K562 (cell line): ENCODE results near the gene RGS6. TPM values are rescaled to one million over a fixed set of nuclear protein-coding genes. Genes with fewer than 3 reads are reported as not detected.

Experiments used
- ATAC-seq: fragments of 200-7000 bp; cut with Tn5 transposase; 3 replicates; pipeline ENCODE4 v1.9.1; 2020; ENCODE audit warnings: moderate library complexity
- BruUV-seq: library from RNA; stranded (reverse); fragments of 400-500 nt; replicated peaks from 2 replicates; lab custom pipeline; 2021; lab: Mats Ljungman, UMichigan
- CTCF ChIA-PET: fragments of 300-600 bp; formaldehyde crosslinking; extraction: SDS; loops from one replicate; lab custom pipeline; 2021; ENCODE audit warnings: low intra/inter-chr PET ratio; lab: Yijun Ruan, JAX
- POLR2A ChIA-PET: fragments of 300-600, 350-650 bp; sonication (Branson Sonifier 250); formaldehyde crosslinking; extraction: SDS; loops from one replicate; lab custom pipeline; 2021; ENCODE audit warnings: antibody characterized with exemption, inconsistent platforms; lab: Yijun Ruan, JAX
- DNase-seq, 4 experiments: peaks; one replicate each; pipeline versions ENCODE4 v3.0.0 to v3.0.0-alpha.2; 2011 to 2018; ENCODE audit warnings: low spot score in 3 of 4, mixed read lengths in 3 of 4; ENCODE audit errors: extremely low read depth in 1 of 4
- FAIRE-seq: peaks from 2 replicates; lab custom pipeline; 2011; peaks lifted over from hg19 to GRCh38; lab: Jason Lieb, UNC
- H2AFZ ChIP-seq: 2 replicates; pipeline ENCODE4 v1.6.0; 2011; ENCODE audit warnings: low read depth, low read length, control low read depth, inconsistent platforms
- H3K27ac ChIP-seq: fragments of 200-600 bp; 3 replicates; pipeline ENCODE4 v1.8.0; 2011; ENCODE audit warnings: low read depth, mild to moderate bottlenecking, control low read depth, inconsistent platforms, low read length, moderate library complexity, mixed read lengths; ENCODE audit errors: extremely low read depth
- H3K27me3 ChIP-seq, 2 experiments: fragments of 300-600 bp in 1 of 2; 2 replicates in 1 of 2; 3 replicates in 1 of 2; pipeline versions ENCODE4 v1.6.0 to v1.8.0; 2011; ENCODE audit warnings: inconsistent platforms in 2 of 2, low read length in 2 of 2, mild to moderate bottlenecking in 1 of 2, mixed read lengths in 1 of 2, moderate library complexity in 1 of 2; ENCODE audit not compliant: control insufficient read depth in 2 of 2, insufficient read depth in 2 of 2
- H3K36me3 ChIP-seq: fragments of 300-600 bp; 3 replicates; pipeline ENCODE4 v1.8.0; 2011; ENCODE audit warnings: mild to moderate bottlenecking, low read length, inconsistent platforms; ENCODE audit not compliant: control insufficient read depth, insufficient read depth
- H3K4me1 ChIP-seq, 2 experiments: fragments of 200-600 bp in 1 of 2; replicated peaks in 1 of 2; 2 replicates in 1 of 2; 3 replicates in 1 of 2; pipeline versions ENCODE4 v1.5.1 to v1.8.0; 2011; ENCODE audit warnings: inconsistent platforms in 2 of 2, low read length in 2 of 2, mild to moderate bottlenecking in 1 of 2, mixed read lengths in 1 of 2, moderate library complexity in 1 of 2; ENCODE audit not compliant: control insufficient read depth in 2 of 2, insufficient read depth in 2 of 2
- H3K4me2 ChIP-seq: 2 replicates; pipeline ENCODE4 v1.6.1; 2011; ENCODE audit warnings: low read length, control low read depth, inconsistent platforms, mixed read lengths; ENCODE audit not compliant: insufficient read depth
- H3K4me3 ChIP-seq: fragments of 200-600 bp; sonication (generic), shearing (Covaris generic); 2 replicates; pipeline ENCODE4 v1.5.1; 2016; ENCODE audit warnings: control low read depth, inconsistent platforms
- H3K79me2 ChIP-seq: fragments of 200-600 bp; 3 replicates; pipeline ENCODE4 v1.8.0; 2011; ENCODE audit warnings: low read length, inconsistent platforms; ENCODE audit not compliant: control insufficient read depth, insufficient read depth
- H3K9ac ChIP-seq, 2 experiments: 2 replicates each; pipeline versions ENCODE4 v1.6.0 to v1.6.1; 2011; ENCODE audit warnings: low read depth in 2 of 2, low read length in 2 of 2, control low read depth in 1 of 2, inconsistent platforms in 1 of 2, mild to moderate bottlenecking in 1 of 2, mixed read lengths in 1 of 2; ENCODE audit not compliant: insufficient read depth in 1 of 2
- H3K9me1 ChIP-seq: one replicate; pipeline ENCODE4 v1.6.0; 2011; ENCODE audit warnings: inconsistent platforms, mild to moderate bottlenecking, low read length, moderate library complexity; ENCODE audit not compliant: control insufficient read depth, insufficient read depth
- H3K9me3 ChIP-seq: replicated peaks from 2 replicates; pipeline ENCODE4 v1.5.1; 2011; ENCODE audit warnings: low read depth, low read length, inconsistent platforms; ENCODE audit not compliant: control insufficient read depth, insufficient read depth
- H4K20me1 ChIP-seq: replicated peaks from 2 replicates; pipeline ENCODE4 v1.6.1; 2011; ENCODE audit warnings: low read length, inconsistent platforms, mixed read lengths; ENCODE audit not compliant: control insufficient read depth, insufficient read depth
- CCAR2 ChIP-seq: fragments of 200-400 bp; formaldehyde crosslinking; IDR thresholded peaks from 2 replicates; pipeline ENCODE4 v1.6.1; 2017; ENCODE audit warnings: mild to moderate bottlenecking, low read depth, low read length
- MTA2 ChIP-seq: fragments of 450-650 bp; IDR thresholded peaks from 2 replicates; pipeline ENCODE4 v1.6.1; 2016; ENCODE audit warnings: low read depth
- NFATC3 ChIP-seq: fragments of 450-650 bp; IDR thresholded peaks from 2 replicates; pipeline ENCODE4 v1.6.1; 2017; ENCODE audit warnings: mild to moderate bottlenecking
- SIX5 ChIP-seq, 2 experiments: IDR thresholded peaks; 2 replicates each; pipeline ENCODE4 v1.6.1; 2011; ENCODE audit warnings: low read length in 2 of 2, borderline replicate concordance in 1 of 2, low read depth in 1 of 2, mild to moderate bottlenecking in 1 of 2, moderate library complexity in 1 of 2; ENCODE audit not compliant: insufficient read depth in 1 of 2
- TFAP4 ChIP-seq: sonication (generic); formaldehyde crosslinking; IDR thresholded peaks from 2 replicates; pipeline ENCODE4 v1.8.0; 2022; ENCODE audit warnings: missing genetic modification reagents, mild to moderate bottlenecking, moderate library complexity, borderline replicate concordance
- TSC22D4 ChIP-seq: fragments of 450-650 bp; IDR thresholded peaks from 2 replicates; pipeline ENCODE4 v1.6.1; 2016; ENCODE audit warnings: missing genetic modification characterization, missing biosample characterization, control low read depth
- ZNF217 ChIP-seq: sonication (generic); formaldehyde crosslinking; IDR thresholded peaks from 2 replicates; pipeline ENCODE4 v1.8.0; 2022; ENCODE audit warnings: mild to moderate bottlenecking, missing genetic modification reagents
- ZNF23 ChIP-seq: fragments of 250-450 bp; sonication (Bioruptor Pico); IDR thresholded peaks from 2 replicates; pipeline ENCODE4 v1.4.0; 2020; ENCODE audit warnings: mild to moderate bottlenecking
- whole genome bisulfite sequencing: fragments of 100-300 bp; shearing (Covaris generic); methylation state at CpG from one replicate; pipeline ENCODE4 v1.1.6; 2016; ENCODE audit warnings: low coverage, mixed read lengths; ENCODE audit not compliant: insufficient coverage; ENCODE audit errors: missing lambda C conversion rate; 5-methylcytosine and 5-hydroxymethylcytosine counted together
- in situ Hi-C: fragments of 300-500 bp; cut with MboI; formaldehyde crosslinking; loops from 4 replicates; pipeline ENCODE4 v1.15.0; 2018; ENCODE audit warnings: inconsistent platforms, mixed read lengths
- intact Hi-C: fragments of 100-400 bp; cut with micrococcal nuclease; formaldehyde crosslinking; loops from 2 replicates; pipeline ENCODE4 v1.14.2; 2022
- polyA plus RNA-seq, 8 experiments: library from polyadenylated mRNA; depleted of rRNA in 4 of 8; stranded (reverse) in 5 of 8; unstranded in 3 of 8; fragments of >200 nt; fragmentation: Nextera tagmentation in 2 of 8; fragmentation: Illumina TruSeq in 1 of 8; extraction: Ambion mirVana in 2 of 8; extraction: Trizol in 1 of 8; gene quantifications; 2 replicates each; pipeline versions ENCODE4 v1.2.1 to v1.2.3, GENCODE V29; 2011 to 2014; ENCODE audit warnings: inconsistent platforms in 1 of 8, missing spikeins in 1 of 8
- total RNA-seq, 7 experiments: library from RNA; depleted of rRNA in 6 of 7; stranded (reverse); fragments of >200 nt in 6 of 7; fragmentation: Illumina TruSeq in 2 of 7; extraction: Trizol in 2 of 7; gene quantifications; 2 replicates each; pipeline versions ENCODE4 v1.2.1 to v1.2.3, GENCODE V29; 2011 to 2021; ENCODE audit warnings: low replicate concordance in 1 of 7

Gene RGS6
- total and polyA plus RNA-seq, 9 of the 15 experiments (the other 6 are each of a cell fraction or from before 2014, with no cell fraction given): not detected

- intact Hi-C loops: no loop called here
- ChIA-PET POLR2A (no interaction called here), CTCF (no interaction called here)
- H3K9me3 ChIP-seq: no peaks in the 10 kb centered on the region
- no peaks in the 10 kb centered on the region for H3K4me1 ChIP-seq
- no peak overlapping the region for H3K27ac ChIP-seq
- no peak overlapping the region for H2AFZ ChIP-seq
- no peak overlapping the region for H3K9ac ChIP-seq
- H4K20me1 ChIP-seq: no peaks in the 10 kb centered on the region
- H3K79me2 ChIP-seq: no peaks in the 10 kb centered on the region
- TF ChIP-seq ZNF23 (CRISPR knock-in tag) (no peak), CCAR2 (no peak), NFATC3 (no peak), TFAP4 (no peak), MTA2 (no peak), TSC22D4 (no peak), SIX5 (IDR thresholded peaks at IDR 0.05; ENCODE audit: borderline replicate concordance in 1 of 2, insufficient read depth in 1 of 2, low read depth in 1 of 2, low read length in 2 of 2) (no peak), ZNF217 (CRISPR knock-in tag) (no peak)
- in situ Hi-C loops: no loop called here
- DNase-seq: no peak
- FAIRE-seq: no peak
- no TSS peak for BruUV-seq
- no peak overlapping the region for H3K4me3 ChIP-seq
- H3K36me3 ChIP-seq: no peaks in the 10 kb centered on the region
- no peaks in the 10 kb centered on the region for H3K27me3 ChIP-seq
- H3K9me1 ChIP-seq: no peaks in the 10 kb centered on the region
- no peak overlapping the region for H3K4me2 ChIP-seq
- no CpG with 5 or more reads among the region's 1 CpG for WGBS
- no peak for ATAC-seq
Measured at GRCh38 chr14:71891970-71892369, 40.3 kb upstream of the RGS6 start.
